Stimulated activated naive CD4-positive, alpha-beta T cell (primary cell): ENCODE measurements around the gene USP10.

ENCODE experiments used
- DNase-seq, 6 experiments: peaks; one replicate each; lab custom pipeline; 2025; lab: John Stamatoyannopoulos, UW

USP10 gene

DNA sequence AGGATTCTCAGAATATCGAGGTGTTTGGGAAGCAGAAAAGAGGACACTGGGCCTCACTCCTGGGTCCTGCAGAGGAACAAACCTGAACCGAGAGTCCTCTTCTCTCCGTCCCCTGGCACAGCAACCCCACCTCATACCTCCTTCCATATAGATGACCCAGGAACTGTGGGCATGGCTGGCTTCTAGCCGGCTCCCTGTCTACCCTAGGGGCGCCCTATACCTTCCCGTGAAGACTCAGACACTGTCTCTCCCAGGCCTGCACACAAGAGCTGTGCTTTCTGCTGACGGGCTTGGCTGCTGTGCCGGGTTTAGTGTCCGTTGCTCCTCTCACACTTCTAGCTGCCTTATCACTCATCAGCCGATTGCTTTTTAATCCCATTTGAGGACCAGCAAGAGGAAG, 73.5 kb downstream of the USP10 start:
- no peak for DNase-seq

DNA sequence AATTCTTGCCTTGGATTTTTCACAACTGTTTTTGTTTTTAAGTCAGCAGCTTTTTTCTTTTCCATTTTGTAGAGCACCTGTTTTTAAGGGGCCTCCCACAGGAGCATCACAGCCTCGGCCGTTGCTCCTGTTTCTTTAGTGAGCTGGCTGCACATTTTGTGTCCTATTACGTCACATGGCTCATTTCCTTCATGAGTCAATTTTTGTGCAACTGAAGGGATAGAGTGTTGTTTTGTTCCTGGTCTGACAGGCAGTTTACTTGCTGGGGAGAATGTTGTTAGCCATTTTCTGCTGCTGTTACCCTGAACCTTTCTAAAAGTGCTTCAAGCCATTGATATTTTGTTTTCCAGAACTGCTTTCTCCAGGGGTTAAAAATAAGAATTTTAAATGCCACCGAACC, 75.0 kb downstream of the USP10 start:
- no peak for DNase-seq

DNA sequence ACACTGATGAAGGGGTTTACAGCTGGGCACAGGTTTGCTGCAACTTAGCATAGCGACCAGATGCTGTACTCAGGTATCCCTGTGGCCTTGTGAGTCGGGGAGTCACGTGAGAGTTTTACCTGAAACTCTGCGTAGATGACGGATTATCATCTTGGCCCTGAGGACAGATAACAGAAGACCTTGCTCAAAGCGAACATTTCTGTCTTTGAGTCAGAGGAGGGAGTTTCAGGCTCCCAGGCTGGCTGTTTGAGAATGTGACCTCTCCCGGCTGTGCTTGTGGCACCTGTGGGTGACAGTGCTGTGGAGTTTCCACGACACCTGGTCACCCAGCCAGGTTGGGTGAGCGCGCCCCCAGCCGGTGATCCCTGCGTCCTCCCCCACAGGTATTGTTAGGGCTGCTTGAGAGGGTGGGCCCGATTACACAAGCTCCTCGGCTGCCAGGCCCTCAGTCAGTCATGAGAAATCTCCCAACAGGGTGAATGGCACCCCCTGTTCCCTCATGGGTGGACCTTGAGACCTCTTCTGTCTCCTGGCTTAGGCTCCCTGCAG, 75.5 kb downstream of the USP10 start:
- DNase-seq = no peak

DNA sequence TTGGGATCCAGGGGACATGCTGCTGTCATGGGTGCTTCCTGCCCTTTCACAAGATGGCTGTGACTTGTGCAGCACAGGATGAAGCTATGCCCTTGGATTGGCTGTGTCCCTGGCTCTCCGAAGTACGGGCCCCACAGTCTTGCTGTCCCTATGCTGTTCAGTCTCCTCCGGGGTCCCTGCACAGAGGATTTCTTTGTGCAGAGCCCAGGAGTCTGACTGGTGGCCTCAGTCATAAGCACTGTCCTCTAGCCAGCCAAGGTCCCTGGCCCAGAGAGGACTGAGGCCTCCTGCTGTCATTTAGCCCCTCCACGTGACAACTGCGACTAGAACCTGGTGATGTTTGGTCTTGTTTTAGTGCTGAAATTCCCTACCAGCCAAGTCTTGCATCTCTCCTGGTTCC, 77.6 kb downstream of the USP10 start:
- DNase-seq = no peak

DNA sequence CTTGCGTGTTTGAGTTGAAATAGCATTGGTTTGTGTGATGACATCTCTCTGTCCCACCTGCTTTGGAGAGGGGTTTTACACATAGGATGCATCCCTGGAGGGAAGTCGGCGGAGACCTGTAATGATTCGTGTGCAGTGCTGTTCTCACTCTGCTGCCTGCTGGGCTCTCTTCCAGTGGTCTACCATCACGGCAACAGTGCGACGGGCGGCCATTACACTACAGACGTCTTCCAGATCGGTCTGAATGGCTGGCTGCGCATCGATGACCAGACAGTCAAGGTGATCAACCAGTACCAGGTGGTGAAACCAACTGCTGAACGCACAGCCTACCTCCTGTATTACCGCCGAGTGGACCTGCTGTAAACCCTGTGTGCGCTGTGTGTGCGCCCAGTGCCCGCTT, 78.9 kb downstream of the USP10 start:
- DNase-seq = no peak

DNA sequence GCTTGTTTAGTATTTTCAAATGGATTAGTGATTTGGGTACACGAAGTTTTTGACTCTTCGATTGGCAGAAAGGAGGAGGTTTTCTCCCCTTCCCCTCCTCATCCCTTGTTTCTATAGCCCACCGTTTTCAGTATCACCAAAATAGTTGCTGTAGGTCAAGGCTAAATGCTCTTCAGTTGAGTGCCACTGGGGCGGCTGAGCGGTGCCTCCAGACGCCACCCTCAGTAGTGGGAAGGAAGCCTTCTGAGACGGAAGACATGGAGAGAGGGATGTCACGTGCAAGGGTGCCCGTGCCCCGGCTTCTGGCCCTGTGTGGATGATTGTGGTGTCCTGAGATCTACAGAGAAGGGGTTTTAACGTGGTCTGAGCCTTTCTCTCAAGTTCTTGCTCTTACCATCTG, 80.3 kb downstream of the USP10 start:
- DNase-seq = no peak

DNA sequence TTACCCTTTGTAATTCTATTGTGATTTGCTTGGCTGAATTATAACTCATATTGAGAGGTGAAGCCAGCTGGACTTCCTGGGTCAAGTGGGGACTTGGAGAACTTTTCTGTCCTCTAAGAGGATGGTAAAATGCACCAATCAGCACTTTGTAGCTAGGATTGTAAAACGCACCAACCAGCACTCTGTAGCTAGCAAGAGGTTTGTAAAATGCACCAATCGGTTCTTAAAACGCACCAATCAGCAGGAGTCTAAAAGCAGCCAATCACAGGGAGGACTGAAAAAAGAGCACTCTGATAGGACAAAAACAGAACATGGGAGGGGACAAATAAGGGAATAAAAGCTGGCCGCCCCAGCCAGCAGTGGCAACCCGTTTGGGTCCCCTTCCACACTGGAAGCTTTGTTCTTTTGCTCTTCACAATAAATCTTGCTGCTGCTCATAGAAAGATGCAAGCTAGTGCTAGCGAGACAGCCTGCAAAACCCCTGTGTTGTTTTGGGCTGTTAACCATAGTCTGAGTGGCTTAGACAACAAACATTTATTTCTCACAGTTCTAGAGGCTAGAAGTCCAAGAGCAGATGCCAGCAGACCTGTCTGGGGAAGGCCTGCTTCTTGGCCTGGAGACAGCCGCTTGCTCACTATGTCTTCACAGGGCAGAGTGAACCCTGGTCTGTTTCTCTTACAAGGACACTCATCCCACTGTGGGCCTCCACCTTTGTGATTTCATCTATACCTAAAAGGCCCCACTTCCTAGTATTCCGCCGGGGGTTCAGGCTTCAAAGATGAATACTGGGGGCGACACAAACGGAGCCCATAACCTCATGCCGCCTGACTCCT, 81.0 kb downstream of the USP10 start:
- DNase-seq = no peak

DNA sequence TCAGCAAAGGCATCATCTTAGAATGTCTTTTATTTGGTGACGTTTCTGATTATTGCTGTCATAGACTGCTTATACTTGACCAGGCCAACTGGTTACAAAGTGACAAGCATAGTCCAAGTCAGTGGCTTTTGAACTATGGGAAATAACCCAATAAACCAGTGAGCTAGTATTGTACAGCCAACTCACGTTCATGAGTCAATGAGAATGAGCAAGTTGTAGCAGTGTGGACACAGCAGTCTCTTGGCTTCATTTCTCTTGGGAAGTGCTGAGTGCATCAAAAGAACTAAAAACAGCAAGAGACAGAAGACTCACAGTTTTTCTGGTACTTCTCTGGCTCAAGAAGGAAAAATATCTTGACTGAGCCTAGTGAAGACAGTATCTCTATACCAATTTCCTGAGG, 83.0 kb downstream of the USP10 start:
- DNase-seq = no peak

DNA sequence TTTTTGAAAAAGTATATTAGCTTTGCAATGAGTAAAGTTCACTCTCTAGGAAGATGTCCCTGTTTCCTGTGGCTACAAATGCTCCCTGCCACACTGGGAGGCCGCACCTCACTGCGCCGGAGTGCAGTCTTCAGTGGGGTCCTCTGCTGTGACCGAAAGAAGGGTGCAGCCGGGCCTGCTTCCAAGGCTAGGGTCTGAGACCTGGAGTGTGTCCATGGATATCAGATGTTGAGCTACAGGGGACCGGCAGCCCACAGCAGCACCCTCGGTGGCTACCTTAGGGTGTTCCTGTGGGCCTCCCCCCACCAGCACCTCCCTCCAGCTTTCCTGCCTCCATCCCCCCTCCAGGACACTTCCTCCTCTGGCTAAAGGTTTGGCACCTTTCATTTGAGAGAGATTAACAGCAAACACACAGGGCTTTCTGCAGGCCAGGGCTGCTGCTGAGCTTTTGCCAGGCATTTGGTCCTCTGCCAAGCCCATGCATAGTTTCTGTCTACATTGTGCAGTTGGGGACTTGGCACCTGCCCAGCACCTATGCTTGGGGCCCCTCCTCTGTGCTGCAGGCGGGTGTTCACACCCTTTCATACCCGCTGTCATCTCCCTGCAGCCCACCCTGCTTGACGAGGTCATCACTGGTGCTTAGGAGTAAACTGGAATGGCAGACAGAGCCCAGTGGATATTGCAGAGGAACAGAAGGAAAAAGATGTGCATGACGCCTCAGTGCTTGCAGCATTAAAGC, 86.2 kb downstream of the USP10 start:
- DNase-seq = no peak

DNA sequence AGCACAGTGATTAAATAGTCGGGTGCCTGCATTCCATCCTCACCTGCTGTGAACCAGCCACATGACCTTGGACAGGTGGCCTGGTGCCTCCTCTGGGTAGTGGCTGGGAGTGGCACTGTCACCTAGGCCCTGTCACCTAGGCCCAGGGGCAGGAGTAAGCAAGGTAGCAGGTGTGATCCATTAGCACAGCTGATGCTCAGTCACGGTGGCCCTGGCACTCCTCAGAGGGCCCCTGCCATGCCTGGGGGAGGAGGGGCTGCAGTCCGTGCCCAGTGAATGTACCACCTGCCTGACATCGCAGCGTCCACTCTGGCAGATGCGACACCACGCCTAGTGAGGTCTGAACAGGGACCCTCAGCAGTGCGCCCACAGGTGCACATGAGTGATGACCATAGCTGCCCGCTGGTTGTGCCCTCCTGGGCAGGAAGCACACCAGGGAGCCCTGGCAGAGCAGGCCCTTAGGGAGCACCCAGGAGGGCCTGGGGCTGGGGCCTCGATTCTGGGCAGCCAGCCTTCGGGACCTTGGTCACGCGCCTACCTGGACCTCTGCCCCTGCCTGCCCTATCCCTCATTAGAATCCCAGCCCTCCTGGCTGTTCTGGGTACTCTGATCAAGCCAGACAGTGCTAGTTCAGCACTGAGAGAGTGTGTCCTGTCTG, 86.9 kb downstream of the USP10 start:
- no peak for DNase-seq

DNA sequence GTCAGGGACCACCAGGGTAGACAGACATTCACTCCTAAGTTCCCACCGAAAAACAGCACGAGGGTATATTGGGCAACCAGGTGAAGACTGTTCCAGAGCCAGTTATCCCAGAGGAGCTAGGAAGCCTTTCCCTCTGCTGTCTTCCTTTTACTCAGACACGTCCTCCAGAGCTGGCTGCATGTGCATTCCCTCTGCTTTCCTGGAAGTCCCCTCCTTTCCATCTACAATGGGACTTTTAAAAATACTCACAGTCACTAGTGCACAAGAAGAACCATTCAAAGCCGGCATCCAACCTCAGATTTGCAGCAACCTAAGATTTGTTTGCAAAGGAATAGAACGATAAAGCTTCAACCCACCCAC, 87.4 kb downstream of the USP10 start:
- DNase-seq = no peak

DNA sequence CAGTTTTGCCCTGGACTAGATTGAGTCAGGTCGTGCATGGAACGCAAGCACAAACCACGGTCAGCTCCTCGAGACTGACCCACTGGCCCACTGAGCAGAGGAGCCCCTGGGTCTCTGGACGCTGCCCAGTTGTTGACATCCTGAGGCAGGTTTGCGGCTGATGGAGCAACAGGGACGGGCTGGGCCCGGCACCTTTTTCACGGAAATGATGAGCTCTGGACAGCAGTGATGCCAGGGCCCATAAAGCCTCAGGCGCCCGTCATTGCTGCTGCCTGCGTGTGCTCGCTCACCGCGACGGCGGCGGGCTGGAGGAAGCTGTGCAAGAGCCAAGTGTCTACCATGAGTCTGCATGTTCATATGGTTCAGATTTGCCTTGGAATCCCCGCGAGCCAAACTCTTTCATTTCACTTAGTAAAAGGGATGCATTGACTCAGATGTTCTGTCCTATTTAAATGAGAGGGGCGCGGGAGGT, 89.2 kb downstream of the USP10 start:
- no peak for DNase-seq

DNA sequence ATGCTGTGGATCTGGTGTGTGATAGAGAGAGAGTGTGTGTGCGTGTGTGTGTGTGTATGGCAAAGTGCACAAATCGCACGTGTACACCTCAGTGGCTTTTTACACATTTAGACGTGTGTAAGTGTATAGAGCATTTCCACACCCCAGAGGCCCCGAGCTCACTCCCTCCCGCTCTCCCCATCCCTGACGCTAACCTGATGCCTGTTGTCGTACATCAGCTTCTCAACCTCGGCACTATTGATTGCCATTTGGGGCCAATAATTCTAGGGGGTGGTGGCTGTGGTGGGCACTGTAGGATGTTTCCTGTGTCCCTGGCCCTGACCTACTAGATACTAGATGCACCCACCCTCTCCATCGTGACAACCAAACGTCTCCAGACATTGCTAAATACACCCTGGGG, 89.6 kb downstream of the USP10 start:
- no peak for DNase-seq

DNA sequence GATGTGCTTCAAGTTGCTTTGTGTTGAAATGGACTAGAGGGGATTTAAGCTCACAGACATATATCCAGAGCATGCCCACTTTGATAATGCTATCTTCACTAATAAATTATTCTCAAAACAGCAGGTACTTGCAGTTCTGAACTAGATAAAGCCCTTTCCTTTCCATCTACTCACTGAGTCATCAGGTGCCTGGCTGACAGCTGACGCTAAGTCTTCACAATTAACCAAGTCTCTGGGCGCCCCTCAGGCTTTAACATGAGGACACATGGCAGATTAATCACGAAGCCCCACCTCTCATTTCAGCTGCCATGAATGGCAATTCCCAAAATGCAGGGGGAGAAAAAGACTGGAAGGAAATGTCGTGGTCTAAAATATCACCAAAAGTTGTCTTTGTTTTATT, 90.5 kb downstream of the USP10 start:
- DNase-seq = no peak

DNA sequence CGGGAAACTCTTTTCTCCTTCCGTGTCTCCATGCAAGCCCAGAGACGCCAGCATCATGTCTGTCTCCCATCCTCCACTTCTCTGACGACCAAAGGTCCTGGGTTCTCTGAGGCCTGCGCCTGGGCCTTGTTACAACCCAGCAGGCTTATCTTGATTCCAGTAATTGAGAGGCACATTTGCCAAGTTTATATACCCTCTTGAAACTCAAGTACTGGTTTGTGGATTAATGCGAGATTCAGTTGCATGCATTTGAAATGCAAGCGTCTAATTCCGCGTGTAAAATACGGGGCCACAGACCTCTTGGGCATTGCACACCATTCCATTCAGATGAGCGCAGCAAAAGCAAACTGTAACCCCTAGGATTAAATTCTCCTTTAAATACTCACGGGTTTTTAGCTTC, 91.3 kb downstream of the USP10 start:
- DNase-seq = no peak

DNA sequence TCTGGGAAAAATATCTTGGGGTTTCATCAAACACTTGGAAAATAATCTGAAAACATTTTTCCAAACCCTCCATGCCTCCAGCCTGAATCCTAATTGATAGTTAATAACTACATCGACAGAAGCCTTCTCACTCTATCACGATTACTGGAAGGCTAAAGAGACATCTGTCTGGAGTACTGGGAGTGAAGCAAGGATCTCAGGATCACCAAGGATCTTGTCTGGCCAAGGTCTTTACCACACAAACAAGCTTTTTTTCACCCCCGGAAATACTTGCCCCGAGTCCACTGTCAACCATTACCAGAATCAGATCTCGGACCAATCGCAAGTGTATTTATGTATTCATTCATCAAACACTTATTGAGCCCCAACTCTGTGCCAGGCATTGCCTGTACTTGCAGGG, 91.7 kb downstream of the USP10 start:
- no peak for DNase-seq

DNA sequence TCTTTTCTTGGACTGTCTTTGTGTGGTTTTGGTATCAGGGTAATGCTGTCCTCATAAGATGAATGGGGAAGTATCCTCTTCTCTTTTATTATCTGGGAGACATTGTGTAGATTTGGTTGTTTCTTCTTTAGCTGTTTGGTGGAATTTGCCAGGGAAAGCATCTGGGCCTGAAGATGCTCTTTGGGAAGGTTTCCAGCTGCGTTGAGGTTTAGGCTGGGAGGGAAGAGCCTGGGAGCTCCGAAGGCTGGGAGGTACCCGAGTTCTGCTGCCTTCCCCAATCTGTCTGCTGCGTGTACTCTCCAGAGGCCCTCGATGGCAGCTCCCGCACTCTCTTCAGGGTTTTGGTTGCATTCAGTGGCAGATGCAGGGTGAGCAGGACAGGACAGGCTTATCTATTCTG, 94.4 kb downstream of the USP10 start:
- DNase-seq = no peak

DNA sequence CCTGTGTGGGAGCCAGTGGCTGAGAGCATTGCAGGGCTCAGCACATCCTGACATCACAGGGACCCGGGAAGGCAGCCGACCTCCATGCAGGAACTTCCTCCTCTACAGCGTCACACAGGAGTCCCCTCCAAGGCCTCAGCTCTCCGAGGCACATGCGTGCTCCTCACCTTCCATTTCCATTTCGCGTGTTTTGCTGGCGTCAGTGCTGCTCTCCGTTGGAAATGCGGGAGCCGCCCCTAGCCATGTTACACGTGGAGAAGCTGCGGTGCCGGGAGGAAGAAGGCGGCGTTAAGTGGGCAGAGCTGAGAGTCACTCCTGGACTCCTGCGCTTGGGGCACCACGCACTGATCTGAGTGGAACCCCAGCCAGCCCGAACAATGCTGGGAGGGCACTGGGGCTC, 94.8 kb downstream of the USP10 start:
- DNase-seq = no peak

DNA sequence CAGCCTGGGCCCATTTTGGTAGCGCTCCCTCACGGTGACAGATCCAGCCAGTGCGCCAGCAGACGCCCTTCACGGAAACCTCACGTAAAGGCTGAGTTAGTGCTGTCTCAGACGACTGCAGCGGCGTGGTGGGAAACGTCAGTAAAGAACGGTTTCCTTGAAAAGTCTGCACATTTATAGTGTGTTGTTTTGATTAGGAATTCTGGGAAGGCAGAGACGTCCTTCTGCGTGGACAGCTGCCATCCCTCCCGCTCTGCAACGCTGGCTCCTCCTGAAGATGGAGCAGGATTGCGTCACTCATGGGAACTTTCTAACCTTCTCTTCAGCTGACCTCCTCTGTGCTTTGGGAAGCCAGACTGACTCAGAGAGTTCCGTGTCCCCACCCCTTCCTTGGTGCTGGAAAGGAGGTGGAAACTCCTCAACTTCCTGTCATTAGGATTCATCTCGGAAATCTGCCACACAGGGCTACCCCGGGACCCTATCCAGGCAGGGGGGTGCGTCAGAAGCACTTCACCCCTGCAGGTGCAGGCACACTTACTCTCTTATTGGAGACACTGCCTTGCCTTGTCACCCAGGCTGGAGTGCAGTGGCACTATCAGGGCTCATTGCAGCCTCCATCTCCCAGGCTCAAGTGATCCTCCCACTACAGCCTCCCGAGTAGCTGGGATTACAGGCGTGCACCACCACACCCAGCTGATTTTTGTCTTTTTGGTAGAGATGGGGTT, 95.7 kb downstream of the USP10 start:
- no peak for DNase-seq

DNA sequence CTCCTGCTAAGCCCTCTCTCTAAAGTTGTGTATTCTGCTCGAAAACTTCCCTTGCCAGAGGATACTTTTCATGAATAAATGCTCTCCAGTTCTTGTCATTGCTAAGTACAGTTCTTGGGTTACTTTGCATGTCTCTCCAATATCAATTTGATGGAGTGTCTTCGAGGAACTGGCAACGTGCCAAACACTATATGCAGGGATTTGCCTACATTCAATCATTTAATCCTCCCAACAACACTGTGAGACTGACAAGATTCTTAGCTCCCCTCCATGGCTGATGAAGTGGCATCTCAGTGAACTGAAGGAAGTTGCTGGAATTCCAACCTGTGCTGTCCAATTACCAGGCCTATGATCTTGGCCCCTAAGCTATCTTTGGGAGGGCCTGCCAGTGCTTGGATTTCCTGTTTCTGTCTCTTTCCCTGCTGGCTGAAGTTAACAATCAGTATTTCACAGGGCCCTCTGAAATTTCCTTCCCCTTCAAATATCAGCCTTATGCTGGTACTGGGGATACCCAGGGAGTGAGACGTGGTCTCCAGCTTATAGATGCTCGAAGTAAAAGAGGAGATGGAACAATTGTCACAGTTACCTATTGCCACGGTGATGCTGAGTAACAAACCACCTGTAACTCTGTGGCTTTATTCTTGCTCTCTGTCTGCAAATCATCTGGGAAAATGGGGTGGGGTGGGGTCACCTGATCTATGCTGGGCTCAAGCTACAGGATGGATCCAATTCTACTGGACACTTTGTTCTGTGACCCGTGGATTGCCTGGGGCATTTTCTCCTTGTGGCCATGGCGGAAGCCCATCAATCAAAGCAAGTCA, 100.6 kb downstream of the USP10 start:
- no peak for DNase-seq

DNA sequence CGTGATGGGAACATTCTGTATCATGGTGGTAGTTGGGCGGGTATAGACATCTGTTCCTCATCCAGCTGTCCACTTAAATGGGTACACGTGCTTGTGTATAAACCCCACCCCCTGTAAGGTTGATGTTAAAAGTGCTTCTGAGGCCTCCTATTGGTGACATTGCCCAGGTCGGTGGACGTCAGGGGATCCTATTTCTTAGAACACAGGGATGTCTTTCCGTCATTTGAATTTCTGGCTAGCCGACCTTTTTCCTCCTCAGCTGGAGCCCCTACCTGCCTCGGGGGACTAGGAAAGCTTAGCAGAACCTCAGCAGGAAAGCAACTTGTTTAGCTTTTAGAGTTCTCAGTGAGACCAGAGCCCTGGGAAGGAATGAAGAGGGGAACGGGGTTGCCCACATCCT, 103.3 kb downstream of the USP10 start:
- no peak for DNase-seq
